GM18520 (cell line): ENCODE data around the gene SLC35D1.
A peak's percentile ranks its signal among the peaks of the same experiment; 100 is the strongest.

ENCODE experiments used
- ATAC-seq: cut with Tn5 transposase; IDR thresholded peaks from one replicate; pipeline ENCODE4 v1.9.1; 2021; ENCODE audit not compliant: unreplicated experiment

SLC35D1 gene

GRCh38 chr1:67044631-67045270 is 9.2 kb downstream of the SLC35D1 start:
- no peak for ATAC-seq

GRCh38 chr1:67043366-67043765 is 10.6 kb downstream of the SLC35D1 start:
- no peak for ATAC-seq

- ATAC-seq, result no peak
Observed at GRCh38 chr1:67041841-67042503, 12.0 kb downstream of the SLC35D1 start.

- ATAC-seq, result no peak
Observed at GRCh38 chr1:67040405-67040804, 13.5 kb downstream of the SLC35D1 start.

- no peak for ATAC-seq
Observed at GRCh38 chr1:67031859-67032247, 22.1 kb downstream of the SLC35D1 start.

GRCh38 chr1:67031121-67031858 is 22.7 kb downstream of the SLC35D1 start:
- no peak for ATAC-seq

GRCh38 chr1:67029472-67029871 is 24.5 kb downstream of the SLC35D1 start:
- ATAC-seq, result no peak

GRCh38 chr1:67020765-67021164 is 33.2 kb downstream of the SLC35D1 start:
- ATAC-seq, result no peak

GRCh38 chr1:67020304-67020703 is 33.6 kb downstream of the SLC35D1 start:
- ATAC-seq, result no peak

- ATAC-seq, result no peak
Observed at GRCh38 chr1:67019600-67020136, 34.3 kb downstream of the SLC35D1 start.

- no peak for ATAC-seq
Observed at GRCh38 chr1:67019121-67019520, 34.8 kb downstream of the SLC35D1 start.

- ATAC-seq, result no peak
Observed at GRCh38 chr1:67018574-67018973, 35.4 kb downstream of the SLC35D1 start.

- ATAC-seq, result peak; percentile 55
Observed at GRCh38 chr1:67013573-67013972, 40.4 kb downstream of the SLC35D1 start.

GRCh38 chr1:67009792-67010191 is 44.2 kb downstream of the SLC35D1 start:
- ATAC-seq, result no peak

- no peak for ATAC-seq
Observed at GRCh38 chr1:67005068-67005467, 48.9 kb downstream of the SLC35D1 start.

GRCh38 chr1:67004176-67004575 is 49.8 kb downstream of the SLC35D1 start:
- no peak for ATAC-seq

GRCh38 chr1:67001682-67002425 is 52.1 kb downstream of the SLC35D1 start:
- no peak for ATAC-seq

GRCh38 chr1:66999640-67000400 is 54.1 kb downstream of the SLC35D1 start:
- ATAC-seq, result no peak

GRCh38 chr1:66998972-66999371 is 55.0 kb downstream of the SLC35D1 start:
- ATAC-seq, result no peak

GRCh38 chr1:66996018-66996682 is 57.8 kb downstream of the SLC35D1 start:
- no peak for ATAC-seq
